Measurements from ENCODE around the gene ARHGAP22. TPM values are rescaled to one million over a fixed set of nuclear protein-coding genes. Genes with fewer than 3 reads are reported as not detected.

ARHGAP22 gene
- total and polyA plus RNA-seq, 8 donors: 2.2 to 10.4 (median 2.8) TPM

- H3K9me3 ChIP-seq: no peaks in the 10 kb centered on the region
- no peak overlapping the region for H3K4me3 ChIP-seq
- H3K4me1 ChIP-seq: no peaks in the 10 kb centered on the region
- intact Hi-C loops (cut with DNase I): no loop called here
- peaks cover 5 to 25% of the 10 kb centered on the region in 2 donors for H3K27me3 ChIP-seq
- peak in 2 of 4 donors; percentile 58 to 75 for DNase-seq
- ATAC-seq: peak; percentile 94
- TF ChIP-seq CTCF (IDR thresholded peaks at IDR 0.05): no peak
- no peak overlapping the region for H3K27ac ChIP-seq
- no peaks in the 10 kb centered on the region for H3K36me3 ChIP-seq
These were observed 141.4 kb downstream of the ARHGAP22 start for GRCh38 chr10:48463318-48464003.

- no peaks in the 10 kb centered on the region for H3K36me3 ChIP-seq
- H3K9me3 ChIP-seq: no peaks in the 10 kb centered on the region
- H3K4me1 ChIP-seq: no peaks in the 10 kb centered on the region
- no peak for TF ChIP-seq CTCF (IDR thresholded peaks at IDR 0.05)
- no peak for ATAC-seq
- H3K27ac ChIP-seq: no peak overlapping the region
- intact Hi-C loops (cut with DNase I): no loop called here
- no peak for DNase-seq
- peaks cover 5 to 25% of the 10 kb centered on the region in 2 donors for H3K27me3 ChIP-seq
- no peak overlapping the region for H3K4me3 ChIP-seq
These were observed 142.3 kb downstream of the ARHGAP22 start for GRCh38 chr10:48462482-48463020.

- Histone ChIP-seq H3K4me1 (peaks cover 0 to 4% of the 10 kb centered on the region in 2 donors), H3K4me3 (no peak overlapping the region), H3K27ac (no peak overlapping the region), H3K27me3 (peaks cover 3 to 28% of the 10 kb centered on the region in 2 donors), H3K36me3 (no peaks in the 10 kb centered on the region), H3K9me3 (no peaks in the 10 kb centered on the region)
- intact Hi-C loops (cut with DNase I): no loop called here
- no peak for TF ChIP-seq CTCF (IDR thresholded peaks at IDR 0.05)
- ATAC-seq: no peak
- no peak for DNase-seq
These were observed 143.0 kb downstream of the ARHGAP22 start for GRCh38 chr10:48461623-48462481.

GRCh38 chr10:48460182-48460581 is 144.7 kb downstream of the ARHGAP22 start:
- Histone ChIP-seq H3K27me3 (peaks cover 0 to 13% of the 10 kb centered on the region in 2 donors), H3K4me1 (peaks cover 0 to 14% of the 10 kb centered on the region in 2 donors), H3K9me3 (no peaks in the 10 kb centered on the region), H3K27ac (no peak overlapping the region), H3K36me3 (no peaks in the 10 kb centered on the region), H3K4me3 (no peak overlapping the region)
- intact Hi-C loops (cut with DNase I): no loop called here
- no peak for TF ChIP-seq CTCF (IDR thresholded peaks at IDR 0.05)
- ATAC-seq (no peak), DNase-seq (no peak)
